SK-N-MC (cell line): ENCODE measurements around the gene SCN4A.

Experiments used
- EZH2 ChIP-seq: fragments of 200-600 bp; sonication (generic); IDR thresholded peaks from one replicate; pipeline ENCODE4 v1.6.1; 2017; ENCODE audit warnings: antibody characterized with exemption
- POLR2AphosphoS5 ChIP-seq: IDR thresholded peaks from 2 replicates; pipeline ENCODE4 v1.6.1; 2012; ENCODE audit warnings: mild to moderate bottlenecking, low read depth, low read length, borderline replicate concordance

- TF ChIP-seq EZH2 (no peak), POLR2AphosphoS5 (no peak)
Observed at GRCh38 chr17:63928966-63929695, 43.6 kb downstream of the SCN4A start.
